NT2/D1 (cell line): Measurements from ENCODE around the gene CACUL1.

ENCODE experiments used
- SUZ12 ChIP-seq: IDR thresholded peaks from 2 replicates; pipeline ENCODE4 v1.6.1; 2011; ENCODE audit not compliant: insufficient read length, insufficient read depth; ENCODE audit errors: extremely low read depth
- YY1 ChIP-seq: IDR thresholded peaks from 2 replicates; pipeline ENCODE4 v1.6.1; 2011; ENCODE audit not compliant: insufficient read length, insufficient read depth
- ZNF274 ChIP-seq: IDR thresholded peaks from 2 replicates; pipeline ENCODE4 v1.6.1; 2011; ENCODE audit warnings: mild to moderate bottlenecking, low read depth, low read length

GRCh38 chr10:118751265-118751664 lies 3.5 kb downstream of the CACUL1 start:
- no peak for TF ChIP-seq ZNF274
- no peak for TF ChIP-seq YY1
- TF ChIP-seq SUZ12 = no peak
